GM18498 (cell line): ENCODE measurements around the gene DPYD.

Source experiments
- ATAC-seq: cut with Tn5 transposase; IDR thresholded peaks from one replicate; pipeline ENCODE4 v1.9.1; 2021; ENCODE audit warnings: mild to moderate bottlenecking, moderate library complexity; ENCODE audit not compliant: unreplicated experiment

Gene DPYD

GRCh38 chr1:97073936-97074335 is 846.9 kb downstream of the DPYD start:
- ATAC-seq: no peak

GRCh38 chr1:97073169-97073568 is 847.7 kb downstream of the DPYD start:
- ATAC-seq: no peak

GRCh38 chr1:97071173-97071572 is 849.7 kb downstream of the DPYD start:
- no peak for ATAC-seq

- ATAC-seq: no peak
Observed at GRCh38 chr1:97070376-97070775, 850.5 kb downstream of the DPYD start.

- ATAC-seq: no peak
Observed at GRCh38 chr1:97069312-97069711, 851.5 kb downstream of the DPYD start.

GRCh38 chr1:97066860-97067259 is 854.0 kb downstream of the DPYD start:
- ATAC-seq: no peak

GRCh38 chr1:97063532-97063931 is 857.3 kb downstream of the DPYD start:
- ATAC-seq: no peak

GRCh38 chr1:97061604-97062003 is 859.2 kb downstream of the DPYD start:
- ATAC-seq: no peak

GRCh38 chr1:97056386-97056785 is 864.4 kb downstream of the DPYD start:
- ATAC-seq: no peak

- no peak for ATAC-seq
Observed at GRCh38 chr1:97053268-97053667, 867.6 kb downstream of the DPYD start.

- no peak for ATAC-seq
Observed at GRCh38 chr1:97051823-97052222, 869.0 kb downstream of the DPYD start.

- ATAC-seq: no peak
Observed at GRCh38 chr1:97050506-97050905, 870.3 kb downstream of the DPYD start.

GRCh38 chr1:97047421-97047793 is 873.4 kb downstream of the DPYD start:
- no peak for ATAC-seq

- no peak for ATAC-seq
Observed at GRCh38 chr1:97046765-97047420, 873.9 kb downstream of the DPYD start.

GRCh38 chr1:97044159-97044760 is 876.6 kb downstream of the DPYD start:
- no peak for ATAC-seq

- no peak for ATAC-seq
Observed at GRCh38 chr1:97042551-97042950, 878.3 kb downstream of the DPYD start.

GRCh38 chr1:97041026-97041425 is 879.8 kb downstream of the DPYD start:
- no peak for ATAC-seq

- no peak for ATAC-seq
Observed at GRCh38 chr1:97038410-97038809, 882.4 kb downstream of the DPYD start.

- no peak for ATAC-seq
Observed at GRCh38 chr1:97034651-97035050, 886.2 kb downstream of the DPYD start.

- no peak for ATAC-seq
Observed at GRCh38 chr1:97033949-97034348, 886.9 kb downstream of the DPYD start.
